NCI-H146 treated with DMSO at 0.1 percent for 48 hours (cell line): Measurements from ENCODE around the gene CDH22.

ENCODE experiments used
- DNase-seq: peaks from one replicate; lab custom pipeline; 2025; ENCODE audit not compliant: unreplicated experiment; lab: John Stamatoyannopoulos, UW

The CDH22 gene

DNA sequence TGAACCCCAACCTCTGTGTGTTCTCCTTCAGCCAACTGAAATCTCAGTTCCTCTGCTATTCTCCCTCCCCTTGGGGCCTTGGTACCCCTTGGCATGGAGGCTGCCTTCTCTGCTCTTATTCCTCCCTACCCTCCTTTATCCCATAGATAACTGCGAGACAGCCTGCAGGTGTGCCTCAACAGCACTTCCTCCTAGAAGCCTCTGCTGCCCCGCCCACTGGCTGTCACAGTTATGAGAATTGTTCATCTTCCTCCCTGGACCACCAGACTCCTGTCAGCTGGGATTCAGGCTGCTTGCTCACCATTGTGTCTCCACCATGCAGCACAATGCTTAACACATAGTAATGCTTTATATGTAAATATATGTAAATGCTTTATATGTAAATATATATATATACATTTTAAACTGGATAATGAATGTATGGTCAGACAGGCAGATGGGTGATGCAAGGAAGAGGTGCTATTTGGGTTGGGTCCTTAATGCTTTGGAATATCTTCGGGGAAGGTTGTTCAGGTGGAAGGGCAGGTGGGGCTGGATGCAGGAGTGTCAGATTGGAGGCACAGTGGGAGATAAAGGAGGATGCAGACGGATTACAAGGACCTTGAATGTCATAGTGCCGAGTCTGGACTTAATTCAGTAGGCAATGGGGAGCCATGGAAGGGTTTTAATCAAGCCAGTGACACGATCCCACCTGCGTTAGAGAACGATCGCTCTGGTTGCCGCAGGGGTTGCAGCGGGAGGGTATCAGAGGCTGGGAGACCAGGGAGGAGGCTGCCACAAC, 4.9 kb downstream of the CDH22 start:
- no peak for DNase-seq

DNA sequence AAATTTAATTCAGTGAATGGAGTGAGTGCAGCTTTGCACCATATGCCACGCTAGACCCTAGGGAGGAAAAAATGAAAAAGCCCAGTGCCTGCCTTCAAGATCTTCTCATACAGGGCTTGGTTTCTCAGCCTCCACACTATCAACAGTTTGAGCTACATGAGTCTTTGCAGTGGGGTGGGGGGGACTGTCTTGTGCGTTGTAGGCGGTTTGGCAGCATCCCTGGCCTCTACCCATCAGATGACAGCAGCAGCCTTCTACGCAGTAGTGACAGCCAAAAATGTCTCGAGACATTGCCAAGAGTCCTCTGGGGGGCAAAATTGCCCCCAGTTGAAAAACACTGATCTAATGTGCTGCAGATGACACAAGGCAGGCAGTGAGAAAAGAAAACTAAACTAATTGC, 6.2 kb downstream of the CDH22 start:
- no peak for DNase-seq

DNA sequence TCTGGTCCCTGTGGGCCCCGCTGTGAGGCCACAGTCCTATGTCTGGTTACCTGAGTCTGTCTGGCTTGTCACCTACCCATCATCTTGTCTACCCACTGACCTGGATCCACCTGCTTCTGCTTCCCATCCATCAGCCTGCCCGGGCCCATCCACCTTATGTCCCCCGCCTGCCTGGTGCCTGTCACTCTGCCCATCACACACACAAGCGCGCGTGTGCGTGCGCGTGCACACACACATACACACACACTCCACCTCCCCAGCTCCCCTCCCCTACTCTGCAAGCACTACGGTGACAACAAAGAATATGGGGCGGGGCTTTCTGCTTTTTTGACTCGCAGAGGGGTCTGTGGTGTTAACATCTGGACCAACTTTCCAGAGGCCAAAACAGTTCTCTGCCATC, 8.0 kb downstream of the CDH22 start:
- no peak for DNase-seq

DNA sequence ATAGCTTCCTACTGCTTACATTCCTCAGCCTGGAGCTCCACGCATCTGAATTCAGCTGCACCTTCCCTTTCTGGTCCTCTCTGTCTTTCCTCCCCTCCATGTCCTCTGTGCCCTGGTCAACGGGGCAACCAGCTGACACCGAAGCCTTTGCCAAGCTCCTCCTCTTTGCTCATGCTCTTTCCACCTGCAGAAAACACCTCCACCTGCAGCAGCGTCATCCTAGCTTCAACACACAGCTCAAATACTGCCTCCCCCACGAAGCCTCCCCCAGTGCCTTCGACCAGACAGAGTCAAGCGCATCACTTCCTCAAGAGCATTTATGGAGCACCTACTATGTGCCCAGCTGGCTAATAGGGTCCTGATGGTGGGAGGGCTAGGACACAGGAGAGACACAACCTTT, 9.2 kb downstream of the CDH22 start:
- DNase-seq, result peak; percentile 25

DNA sequence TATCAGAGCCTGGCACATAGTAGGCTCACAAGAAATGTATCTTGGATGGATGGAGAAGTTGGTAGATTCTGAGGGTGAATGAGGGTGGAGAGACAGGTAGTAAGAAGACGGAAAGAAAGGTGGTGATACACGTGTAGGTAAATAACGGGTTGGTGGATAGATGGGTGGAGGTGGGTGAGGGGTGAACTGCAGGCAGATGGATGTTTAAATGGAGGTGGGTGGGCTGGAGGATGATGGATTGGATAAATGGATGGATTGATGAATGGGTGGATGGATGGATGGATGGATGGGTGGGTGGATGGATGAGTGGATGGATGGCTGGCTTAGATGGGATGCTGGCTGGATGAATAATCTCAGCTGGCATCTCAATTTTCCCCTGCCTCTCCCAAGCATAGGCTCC, 9.9 kb downstream of the CDH22 start:
- no peak for DNase-seq

DNA sequence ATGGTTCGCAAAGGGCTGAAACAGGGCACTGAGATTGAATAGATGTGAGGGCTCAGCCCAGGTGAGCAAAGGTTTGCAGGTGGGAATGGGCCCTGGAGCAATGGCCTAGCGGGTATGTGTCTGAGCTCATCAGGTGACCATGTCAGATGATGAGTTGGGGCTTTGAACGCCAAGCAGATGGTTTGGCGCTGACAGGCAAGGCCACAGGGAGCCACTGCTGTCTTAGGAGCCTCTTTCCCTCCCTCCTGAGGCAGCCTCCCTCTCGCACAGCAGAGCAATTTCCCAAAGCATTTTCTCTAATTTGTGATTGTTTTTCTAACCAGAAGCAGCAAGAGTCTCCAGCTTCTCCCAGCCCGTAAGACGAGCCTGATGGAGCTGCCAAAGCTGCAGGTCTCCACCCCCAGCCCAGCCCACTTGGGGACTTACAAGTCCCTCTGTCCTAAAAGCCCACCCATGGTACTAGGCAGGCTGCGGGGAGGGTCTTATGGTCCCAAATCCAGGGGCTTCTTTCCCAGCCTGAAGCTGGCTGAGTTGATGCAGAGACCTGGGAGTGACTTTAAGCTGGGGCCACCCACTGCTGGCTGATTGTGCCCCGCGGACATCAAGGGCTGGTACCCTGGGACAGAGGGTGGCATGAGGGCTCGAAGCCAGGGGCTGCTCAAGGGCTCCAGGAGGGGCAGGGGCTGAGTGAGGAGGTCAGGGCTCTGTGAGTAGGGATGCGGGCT, 11.6 kb downstream of the CDH22 start:
- peak; percentile 94 for DNase-seq

DNA sequence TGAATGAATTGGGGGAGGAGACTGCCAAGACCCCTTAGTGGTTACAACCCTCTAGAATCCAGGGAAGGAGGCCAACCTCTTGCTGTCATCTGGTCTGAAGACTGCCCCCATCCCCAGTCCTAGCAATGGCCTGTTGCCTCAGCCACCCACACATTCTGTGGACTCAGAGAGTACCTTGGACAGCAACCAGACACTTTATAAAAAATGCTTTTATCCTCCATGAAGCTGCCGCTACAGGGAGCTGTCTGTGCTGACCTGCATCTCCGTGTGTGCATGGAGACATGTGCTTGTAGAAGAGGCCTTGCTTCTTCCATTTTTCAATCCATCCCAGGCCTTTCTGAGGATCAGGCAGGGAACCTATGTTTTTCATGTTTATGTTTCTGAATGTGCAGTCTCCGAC, 15.2 kb downstream of the CDH22 start:
- DNase-seq, result no peak

DNA sequence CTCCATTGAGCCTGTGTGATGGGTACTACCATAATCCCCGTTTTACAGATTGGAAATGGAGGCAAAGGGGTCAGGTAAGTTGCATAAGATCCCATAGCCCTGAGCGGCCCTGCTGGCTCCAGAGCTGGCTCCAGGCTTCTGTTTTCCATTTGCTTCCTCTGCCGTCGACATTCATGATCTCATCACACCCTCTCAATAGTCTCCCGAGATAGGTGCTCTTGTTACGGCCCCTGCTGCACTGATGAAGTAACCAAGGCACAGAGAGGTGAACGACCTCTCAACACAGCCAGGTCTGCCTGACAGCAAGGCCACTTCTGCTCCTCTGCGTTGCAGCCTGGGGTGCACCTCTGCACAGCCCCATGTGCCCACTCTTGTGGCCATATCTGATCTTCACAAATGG, 16.9 kb downstream of the CDH22 start:
- DNase-seq, result no peak

DNA sequence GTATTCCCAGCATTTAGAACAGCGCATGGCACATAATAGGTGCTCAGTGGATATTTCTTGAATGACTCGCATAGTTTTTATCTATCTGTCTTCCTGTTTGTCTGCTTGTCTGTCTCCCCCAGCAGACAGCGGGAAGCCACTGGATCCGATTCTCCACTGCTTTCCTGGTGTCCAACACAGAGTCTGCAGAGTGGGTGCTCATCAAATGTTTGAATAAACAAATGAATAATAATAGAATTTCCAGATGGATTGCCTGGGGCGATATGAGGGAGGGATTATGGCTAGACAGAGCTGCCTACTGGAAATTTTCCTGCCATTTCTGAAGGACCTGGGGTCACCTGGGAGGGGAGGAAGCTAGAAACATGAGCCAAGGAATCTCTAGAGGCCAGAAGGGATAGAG, 18.9 kb downstream of the CDH22 start:
- peak; percentile 80 for DNase-seq

DNA sequence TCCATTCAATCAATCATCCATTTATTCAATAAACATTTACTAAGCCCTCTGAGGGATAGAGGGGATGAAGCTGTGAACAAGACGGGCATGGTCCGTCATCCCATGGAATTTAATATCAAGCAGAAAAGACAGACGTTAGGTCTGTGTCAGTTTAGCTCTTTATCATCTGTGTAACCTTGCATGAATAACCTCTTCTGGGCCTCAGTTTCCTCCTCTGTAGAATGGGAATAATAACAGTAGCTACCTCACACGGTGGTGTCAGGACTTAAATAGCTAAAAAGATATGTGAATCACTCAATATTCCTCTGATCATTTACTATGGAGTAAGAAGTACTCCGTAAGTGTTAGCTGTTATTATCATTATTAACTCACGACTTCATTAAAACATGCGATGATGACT, 21.3 kb downstream of the CDH22 start:
- no peak for DNase-seq

DNA sequence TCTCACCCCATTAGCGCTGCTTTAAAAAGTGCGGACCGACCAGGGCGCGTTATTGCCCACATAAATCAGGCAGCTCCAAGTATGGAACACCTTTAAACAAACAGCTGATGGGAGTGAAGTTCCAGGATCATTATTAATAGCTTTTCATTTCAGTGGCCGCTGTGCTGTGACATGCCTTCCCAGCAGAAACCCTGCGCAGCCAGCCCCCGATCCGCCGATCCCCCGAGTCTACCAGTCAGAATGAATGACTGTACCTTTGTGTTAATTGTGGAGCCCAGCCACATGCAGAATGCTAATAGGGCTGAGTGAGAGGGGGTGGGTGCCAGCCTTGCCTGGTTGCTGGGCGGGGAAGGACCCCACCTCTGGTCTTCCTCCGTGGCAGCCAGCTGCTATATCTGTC, 21.9 kb downstream of the CDH22 start:
- DNase-seq, result no peak

DNA sequence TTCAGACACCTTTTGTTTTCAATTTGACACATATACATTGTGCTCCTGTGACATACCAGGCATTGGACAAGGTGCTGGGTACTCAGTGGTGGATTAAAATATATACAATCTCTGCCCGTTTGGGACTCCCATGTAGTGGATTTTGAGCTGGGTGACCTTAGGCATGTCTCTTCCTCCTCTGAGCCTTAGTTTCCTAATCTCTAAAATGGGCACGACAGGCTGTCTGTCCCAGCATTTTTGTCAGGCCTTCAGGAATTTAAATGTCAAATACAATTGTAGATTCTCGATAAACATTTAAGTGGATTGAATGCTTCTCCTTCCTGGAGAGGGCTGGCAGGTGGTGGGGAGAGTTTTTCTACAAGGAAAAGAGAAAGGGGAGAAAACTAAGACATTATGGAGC, 22.6 kb downstream of the CDH22 start:
- no peak for DNase-seq

DNA sequence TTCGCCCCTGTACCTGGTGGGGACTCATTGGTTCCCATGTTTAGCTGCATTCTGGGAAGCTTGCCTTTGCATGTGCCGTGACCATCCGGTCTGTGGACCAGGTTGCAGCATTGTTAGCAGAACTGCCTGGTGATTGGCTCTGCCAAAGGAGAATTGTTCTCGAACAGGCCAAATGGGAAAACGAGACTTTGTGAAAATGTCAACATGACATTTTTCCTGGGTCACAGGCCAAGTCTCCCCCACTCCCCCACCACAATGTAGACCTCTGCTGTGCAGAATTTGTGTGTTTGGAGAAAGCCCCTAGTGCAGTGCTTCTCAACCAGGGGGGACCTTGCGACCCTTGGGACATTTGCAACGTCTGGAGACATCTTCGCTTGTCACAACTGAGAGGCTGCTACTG, 23.2 kb downstream of the CDH22 start:
- DNase-seq, result no peak

DNA sequence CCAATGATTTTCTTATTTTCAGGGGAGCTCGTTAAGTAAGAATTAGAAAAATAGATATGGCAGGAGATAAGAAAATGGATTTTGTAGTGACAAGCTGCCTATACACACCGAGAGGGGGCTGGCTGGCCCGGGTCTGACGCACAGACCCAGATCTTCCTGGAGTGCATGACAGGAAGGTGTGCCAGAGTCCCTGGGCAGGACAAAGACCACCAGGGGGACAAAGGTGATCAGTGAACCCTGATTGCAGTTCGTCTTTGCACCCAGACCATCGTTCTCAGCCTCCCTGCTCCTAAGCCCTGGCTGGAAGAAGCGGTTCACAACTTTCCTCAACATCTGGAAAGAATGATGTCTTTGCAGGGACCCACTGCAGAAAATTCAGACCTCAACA, 24.3 kb downstream of the CDH22 start:
- DNase-seq, result no peak

DNA sequence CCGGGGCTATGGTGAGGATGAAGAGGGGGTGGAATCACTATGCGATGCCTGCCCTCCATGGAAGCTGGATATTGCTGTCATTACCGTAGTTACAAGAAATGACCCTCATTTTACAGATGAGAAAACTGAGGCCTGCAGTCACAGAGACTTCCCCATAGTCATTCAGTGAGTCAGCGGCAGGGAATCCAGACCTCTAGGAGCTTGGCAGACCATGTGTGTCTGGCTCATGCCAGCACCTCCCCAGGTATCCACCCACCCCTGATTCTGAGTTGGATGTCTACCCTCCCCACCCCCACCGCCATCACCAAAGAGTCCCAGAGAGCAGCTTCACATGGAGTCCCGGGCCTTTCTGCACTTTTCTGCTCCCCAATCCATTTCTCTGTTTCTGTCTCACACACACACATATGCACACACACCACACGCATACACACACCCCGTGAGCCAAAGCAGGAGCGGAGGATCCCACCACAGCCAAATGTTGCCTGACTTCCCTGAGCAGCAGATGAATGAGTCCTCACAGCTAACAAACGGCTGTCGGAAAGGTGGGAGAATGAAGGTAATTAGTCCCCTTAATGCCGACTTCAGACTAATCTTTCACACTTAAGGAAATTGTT, 24.8 kb downstream of the CDH22 start:
- DNase-seq, result no peak

DNA sequence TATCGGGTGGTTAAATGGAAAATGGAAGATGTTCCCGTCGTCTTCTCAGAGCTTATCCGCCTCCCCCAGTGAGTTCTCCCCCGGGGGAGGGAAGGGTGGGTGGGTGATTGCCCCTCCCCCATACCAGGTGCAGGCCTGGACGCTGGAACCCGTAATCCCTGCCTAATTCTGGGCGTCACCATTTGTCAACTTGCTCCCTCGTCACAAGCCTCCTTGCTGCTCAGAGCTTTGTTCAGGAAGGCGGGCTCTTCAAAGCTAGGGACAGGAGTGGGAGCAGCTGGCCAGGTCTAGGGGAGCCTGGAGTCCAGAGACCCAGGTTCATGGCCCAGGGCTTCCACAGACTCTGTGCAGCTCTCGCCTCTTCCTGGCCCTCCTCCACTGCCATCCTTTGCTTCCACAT, 25.6 kb downstream of the CDH22 start:
- DNase-seq, result no peak

DNA sequence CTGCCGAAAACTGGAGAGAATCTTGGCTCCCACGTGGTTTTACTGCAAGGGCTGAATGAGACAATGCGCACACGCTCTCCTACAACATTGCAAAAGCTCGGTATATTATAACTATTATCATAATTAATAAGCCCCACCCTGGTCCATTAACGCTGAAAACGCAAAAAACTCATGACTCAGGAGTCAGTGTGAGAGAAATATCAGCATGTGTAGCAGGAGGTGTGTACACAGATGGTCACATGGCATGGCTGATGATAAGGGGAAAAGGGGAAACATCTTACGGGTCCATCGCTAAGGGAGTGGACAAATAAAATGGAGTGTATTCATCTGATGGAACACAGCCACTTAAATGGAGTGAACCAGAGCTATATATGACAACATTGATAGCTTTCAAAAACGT, 29.2 kb downstream of the CDH22 start:
- DNase-seq, result peak; percentile 7

DNA sequence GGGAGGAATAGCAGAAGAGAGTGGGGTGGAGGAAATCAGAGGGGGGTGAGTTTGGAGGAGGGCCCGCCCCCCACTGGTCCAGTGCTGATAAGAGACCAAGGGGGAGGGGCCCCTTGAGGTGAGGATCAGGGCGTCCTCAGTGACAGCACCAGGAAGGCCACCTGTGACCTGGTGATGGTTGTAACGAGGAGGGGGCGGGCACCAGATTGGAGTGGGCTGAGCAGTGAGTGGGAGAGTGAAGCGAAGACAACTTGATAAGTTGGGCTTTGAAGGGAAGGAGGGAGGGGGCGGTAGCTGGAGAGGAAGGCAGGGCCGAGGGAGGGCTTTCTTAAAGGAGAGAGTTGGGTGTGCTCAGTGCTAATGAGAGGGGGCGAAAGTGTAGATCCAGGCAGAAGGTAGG, 30.7 kb downstream of the CDH22 start:
- no peak for DNase-seq

DNA sequence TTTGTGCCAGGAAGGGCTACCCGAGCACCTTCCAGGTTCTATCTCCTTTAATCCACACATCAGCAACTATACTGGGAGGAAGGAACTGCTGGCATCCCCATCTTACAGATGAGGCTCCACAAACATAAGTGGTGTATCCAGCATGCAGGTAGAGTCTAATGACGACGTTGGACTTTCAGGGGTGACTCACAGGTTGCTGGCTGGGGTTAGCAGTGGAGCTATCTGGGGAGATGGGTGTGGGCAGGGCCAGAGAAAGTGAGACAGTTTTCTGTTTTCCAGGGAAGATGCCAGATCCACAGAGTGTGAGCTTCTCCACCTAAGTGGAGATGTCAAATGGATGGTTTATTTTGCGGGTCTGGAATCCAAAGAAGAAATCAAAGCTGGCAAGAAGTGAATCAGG, 31.8 kb downstream of the CDH22 start:
- no peak for DNase-seq

DNA sequence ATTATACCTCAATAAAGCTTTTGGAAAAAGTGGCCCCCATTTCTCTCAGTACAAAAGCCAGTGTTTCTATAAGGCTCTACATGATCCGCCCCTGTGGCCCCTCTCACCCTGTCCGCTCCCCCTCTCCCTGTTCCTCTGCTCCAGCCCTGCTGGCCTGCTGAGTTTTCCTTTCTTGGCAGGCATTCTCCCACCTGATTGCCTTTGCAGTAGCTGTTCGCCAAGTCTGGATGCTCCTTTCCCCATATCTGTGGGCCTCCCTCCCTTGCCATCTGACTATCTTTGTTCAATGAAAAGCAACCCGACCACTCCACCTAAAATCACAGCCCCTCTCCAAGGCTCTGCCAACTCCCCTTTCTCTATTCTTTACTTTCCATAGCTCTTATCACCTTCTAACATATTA, 33.2 kb downstream of the CDH22 start:
- DNase-seq, result no peak

DNA sequence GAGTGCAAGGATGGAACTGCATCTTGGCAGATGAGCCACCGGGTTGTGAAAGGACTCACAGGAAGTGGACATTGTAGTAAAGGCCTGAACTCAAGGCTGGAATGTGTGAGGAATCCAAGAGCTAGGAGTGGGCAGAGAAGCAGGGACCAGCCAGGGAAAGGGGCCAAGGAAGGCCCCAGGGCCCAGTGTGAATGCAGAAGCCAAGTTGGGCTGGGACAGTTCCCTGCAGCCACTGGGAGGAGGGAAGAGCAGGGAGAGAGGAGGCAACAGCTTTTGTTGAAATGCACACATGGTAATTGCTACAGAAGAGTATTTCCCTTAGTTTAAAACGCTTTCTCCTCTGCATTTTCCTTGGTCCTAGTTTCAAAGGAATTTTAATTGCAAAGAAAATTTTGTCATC, 34.6 kb downstream of the CDH22 start:
- DNase-seq, result no peak

DNA sequence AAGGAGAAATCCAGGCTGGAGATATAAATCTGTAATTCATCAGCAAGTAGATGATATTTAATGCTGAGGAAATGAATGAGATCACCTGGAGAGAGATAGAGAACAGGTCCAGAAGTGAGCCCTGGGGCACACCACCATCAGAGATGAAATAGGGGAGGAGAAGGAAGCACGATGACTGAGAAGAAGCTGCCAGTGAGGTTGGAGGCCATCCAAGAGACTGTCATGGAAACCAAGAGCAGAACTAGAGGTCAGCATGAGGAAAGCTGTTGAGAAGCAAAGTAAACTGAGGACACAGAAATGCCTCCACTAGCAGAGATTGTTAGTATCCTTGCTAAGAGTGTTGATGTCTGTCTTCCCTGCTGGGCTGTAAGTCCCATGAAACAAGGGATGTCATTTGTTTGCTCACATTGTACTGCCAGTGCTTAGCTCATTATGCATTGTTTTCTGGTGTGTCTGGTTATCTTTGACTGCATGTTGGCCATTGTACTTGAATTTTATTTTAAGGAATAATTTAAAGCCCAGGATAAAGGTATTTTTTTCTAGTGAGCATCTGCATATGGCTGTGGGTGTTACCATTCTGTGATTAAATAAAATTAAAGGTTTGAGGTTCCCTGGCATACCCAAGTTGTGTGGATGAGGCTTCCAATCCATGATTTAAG, 35.8 kb downstream of the CDH22 start:
- DNase-seq, result no peak
